ENCODE measurements around the gene DLL1. TPM values are rescaled to one million over a fixed set of nuclear protein-coding genes. Genes with fewer than 3 reads are reported as not detected.

DLL1 gene
- total and polyA plus RNA-seq, 9 of the 15 experiments (the other 6 are each of a cell fraction or from before 2014, with no cell fraction given): not detected

GRCh38 chr6:170316071-170316470 is 25.2 kb upstream of the DLL1 start:
- no TSS peak for BruUV-seq (replicated peaks)
- Histone ChIP-seq H3K4me1 (replicated peaks in 1 of 2; ENCODE audit: control insufficient read depth in 2 of 2, insufficient read depth in 2 of 2, low read length in 2 of 2) (no peaks in the 10 kb centered on the region), H3K9me1 (ENCODE audit: control insufficient read depth, insufficient read depth, low read length) (peaks cover 2% of the 10 kb centered on the region), H2AFZ (ENCODE audit: low read depth, low read length) (no peak overlapping the region), H3K27me3 (ENCODE audit: control insufficient read depth in 2 of 2, insufficient read depth in 2 of 2, low read length in 2 of 2) (no peaks in the 10 kb centered on the region), H4K20me1 (replicated peaks; ENCODE audit: control insufficient read depth, insufficient read depth, low read length) (peaks cover 9% of the 10 kb centered on the region; the same call in 1 of the 2 replicates), H3K4me3 (no peak overlapping the region), H3K79me2 (ENCODE audit: control insufficient read depth, insufficient read depth, low read length) (peaks cover 34% of the 10 kb centered on the region), H3K9me3 (replicated peaks; ENCODE audit: control insufficient read depth, insufficient read depth, low read depth, low read length) (no peaks in the 10 kb centered on the region), H3K9ac (ENCODE audit: insufficient read depth in 1 of 2, low read depth in 2 of 2, low read length in 2 of 2) (no peak overlapping the region), H3K4me2 (ENCODE audit: insufficient read depth, low read length) (no peak overlapping the region), H3K27ac (ENCODE audit: extremely low read depth, low read depth, low read length) (no peak overlapping the region), H3K36me3 (ENCODE audit: control insufficient read depth, insufficient read depth, low read length) (peaks cover 27% of the 10 kb centered on the region; the same call in 2 of the 3 replicates)
- in situ Hi-C loops (cut with MboI): no loop called here
- ChIA-PET CTCF (ENCODE audit: low intra/inter-chr PET ratio) (no interaction called here), POLR2A (interaction anchor here (0.6 kb wide), 1 partner anchor 154 kb away, joined by 3 read pairs; no protein-coding TSS in a partner anchor)
- WGBS (ENCODE audit: insufficient coverage, low coverage, missing lambda C conversion rate): 90% methylated on average over 4 of the region's 4 CpGs
- intact Hi-C loops (cut with micrococcal nuclease): no loop called here
- ATAC-seq (no peak), FAIRE-seq (no peak), DNase-seq (ENCODE audit: extremely low read depth in 1 of 4, low spot score in 3 of 4) (no peak)
- TF ChIP-seq CEBPZ (IDR thresholded peaks at IDR 0.05; ENCODE audit: borderline replicate concordance, low read depth, low read length) (no peak), ADNP (tag; IDR thresholded peaks at IDR 0.05) (no peak), FOXM1 (IDR thresholded peaks at IDR 0.05; ENCODE audit: low read depth) (no peak), FOXM1 (CRISPR knock-in tag; IDR thresholded peaks at IDR 0.05; ENCODE audit: low read depth) (no peak), CHD1 (IDR thresholded peaks at IDR 0.05; ENCODE audit: low read length) (no peak), ZNF175 (CRISPR knock-in tag; IDR thresholded peaks at IDR 0.05; ENCODE audit: low read depth) (no peak)
